Stimulated activated naive B cell treated with anti-CD40 and anti-IgM and Interleukin-4, amounts not matched to agents 10 μg/mL and 1 μg/mL and 100 μg/mL, for 72 hours (primary cell): ENCODE results near the gene SMIM38.
"Not testable (repeated sequence)": the region's sequence is repeated elsewhere in the genome, so short reads cannot be mapped to it uniquely, and the experiment has no call there.

Experiments used
- ATAC-seq, 2 donors: fragments of 150-1000 bp; cut with Tn5 transposase; replicated peaks; 2 replicates each; pipeline ENCODE4 v1.10.0; 2021; ENCODE audit warnings: moderate library complexity in 1 of 2
- DNase-seq: peaks from one replicate; pipeline ENCODE4 v3.0.0; 2021
- H3K27ac Mint-ChIP-seq: one replicate; pipeline ENCODE4 v1.8.0; 2022; ENCODE audit warnings: mild to moderate bottlenecking, mixed read lengths
- H3K27me3 Mint-ChIP-seq, 2 donors: one replicate each; pipeline ENCODE4 v1.8.0; 2022; ENCODE audit warnings: mixed read lengths in 2 of 2
- H3K36me3 Mint-ChIP-seq, 2 donors: one replicate each; pipeline ENCODE4 v1.8.0; 2022; ENCODE audit warnings: mixed read lengths in 2 of 2, mild to moderate bottlenecking in 1 of 2
- H3K4me1 Mint-ChIP-seq, 2 donors: one replicate each; pipeline ENCODE4 v1.8.0; 2022; ENCODE audit warnings: mixed read lengths in 2 of 2, mild to moderate bottlenecking in 1 of 2
- H3K4me3 Mint-ChIP-seq, 2 donors: one replicate each; pipeline ENCODE4 v1.8.0; 2022; ENCODE audit warnings: mild to moderate bottlenecking in 2 of 2, mixed read lengths in 2 of 2, moderate library complexity in 1 of 2
- H3K9me3 Mint-ChIP-seq, 2 donors: one replicate each; pipeline ENCODE4 v1.8.0; 2022; ENCODE audit warnings: mixed read lengths in 2 of 2, mild to moderate bottlenecking in 1 of 2

SMIM38 gene

DNA sequence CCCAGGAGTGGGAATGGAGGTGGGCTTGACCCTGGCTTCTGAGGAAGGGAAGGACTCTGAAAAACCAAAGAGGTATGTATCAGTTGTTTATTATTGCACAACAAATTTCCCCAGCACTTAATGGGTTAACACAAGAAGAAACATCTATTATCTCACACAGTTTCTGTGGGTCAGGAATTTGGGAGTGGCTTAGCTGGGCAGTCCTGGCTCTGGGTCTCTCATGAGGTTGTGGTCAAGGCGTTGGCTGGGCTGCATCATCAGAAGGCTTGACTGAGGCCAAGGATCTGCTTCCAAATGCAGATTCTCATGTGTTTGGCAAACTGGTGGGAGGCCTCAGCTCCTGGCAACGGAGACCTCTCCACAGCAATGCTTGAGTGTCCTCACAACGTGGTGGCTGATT is 17.5 kb upstream of the SMIM38 start:
- Mint-ChIP-seq H3K27ac (no peak overlapping the region), H3K9me3 (peaks cover 19 to 20% of the 10 kb centered on the region in 2 donors), H3K4me1 (peaks cover 18 to 36% of the 10 kb centered on the region in 2 donors), H3K27me3 (no peaks in the 10 kb centered on the region), H3K4me3 (no peak overlapping the region), H3K36me3 (peaks cover 29 to 34% of the 10 kb centered on the region in 2 donors)
- ATAC-seq, result no peak
- DNase-seq, result no peak

DNA sequence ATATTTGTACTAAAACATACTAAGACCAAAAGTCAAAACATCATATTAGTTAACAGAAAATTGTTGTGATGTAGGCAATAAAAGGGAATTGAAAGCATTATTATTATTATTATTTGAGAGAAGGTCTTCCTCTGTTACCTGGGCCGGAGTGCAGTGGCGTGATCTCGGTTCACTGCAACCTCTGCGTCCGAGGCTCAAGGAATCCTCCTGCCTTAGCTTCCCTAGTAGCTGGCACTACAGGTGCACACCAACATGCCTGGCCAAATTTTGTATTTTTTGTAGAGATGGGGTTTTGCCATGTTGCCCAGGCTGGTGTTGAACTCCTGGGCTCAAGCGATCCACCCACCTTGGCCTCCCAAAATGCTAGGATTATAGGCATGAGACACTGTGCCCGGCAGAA is 15.6 kb upstream of the SMIM38 start:
- not testable (repeated sequence) for DNase-seq, H3K27ac Mint-ChIP-seq, H3K4me3 Mint-ChIP-seq, H3K27me3 Mint-ChIP-seq, ATAC-seq
- H3K4me1 Mint-ChIP-seq, result peaks cover 18 to 29% of the 10 kb centered on the region in 2 donors
- peaks cover 20 to 29% of the 10 kb centered on the region in 2 donors for H3K36me3 Mint-ChIP-seq
- H3K9me3 Mint-ChIP-seq, result peaks cover 19 to 21% of the 10 kb centered on the region in 2 donors

- ATAC-seq (no peak), DNase-seq (no peak)
- Mint-ChIP-seq H3K4me3 (no peak overlapping the region), H3K27me3 (peaks cover 0 to 2% of the 10 kb centered on the region in 2 donors), H3K36me3 (peaks cover 18 to 27% of the 10 kb centered on the region in 2 donors), H3K4me1 (peaks cover 16 to 24% of the 10 kb centered on the region in 2 donors), H3K27ac (no peak overlapping the region), H3K9me3 (peaks cover 21 to 22% of the 10 kb centered on the region in 2 donors)
These were observed 15.1 kb upstream of the SMIM38 start for GRCh38 chr11:69140635-69141034.

DNA sequence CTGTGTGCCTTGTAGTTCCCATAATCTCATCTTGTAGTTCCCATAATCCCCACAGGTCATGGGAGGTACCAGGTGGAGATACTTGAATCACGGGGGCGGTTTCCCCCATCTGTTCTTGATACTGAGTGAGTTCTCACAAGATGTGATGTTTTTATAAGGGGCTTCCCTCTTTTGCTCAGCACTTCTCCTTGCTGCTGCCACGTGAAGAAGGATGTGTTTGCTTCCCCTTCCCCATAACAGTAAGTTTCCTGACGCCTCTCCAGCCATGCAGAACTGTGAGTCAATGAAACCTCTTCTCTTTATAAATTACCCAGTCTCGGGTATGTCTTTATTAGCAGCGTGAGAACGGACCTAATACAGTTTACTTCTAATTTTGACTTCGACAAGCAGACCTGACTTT is 14.0 kb upstream of the SMIM38 start:
- Mint-ChIP-seq H3K27ac (peak overlapping the region; percentile 33), H3K4me1 (peaks cover 10 to 16% of the 10 kb centered on the region in 2 donors), H3K36me3 (peaks cover 20 to 27% of the 10 kb centered on the region in 2 donors), H3K9me3 (peaks cover 21 to 27% of the 10 kb centered on the region in 2 donors), H3K27me3 (peaks cover 0 to 3% of the 10 kb centered on the region in 2 donors), H3K4me3 (no peak overlapping the region)
- peak; percentile 34 to 66 for ATAC-seq
- DNase-seq, result no peak

DNA sequence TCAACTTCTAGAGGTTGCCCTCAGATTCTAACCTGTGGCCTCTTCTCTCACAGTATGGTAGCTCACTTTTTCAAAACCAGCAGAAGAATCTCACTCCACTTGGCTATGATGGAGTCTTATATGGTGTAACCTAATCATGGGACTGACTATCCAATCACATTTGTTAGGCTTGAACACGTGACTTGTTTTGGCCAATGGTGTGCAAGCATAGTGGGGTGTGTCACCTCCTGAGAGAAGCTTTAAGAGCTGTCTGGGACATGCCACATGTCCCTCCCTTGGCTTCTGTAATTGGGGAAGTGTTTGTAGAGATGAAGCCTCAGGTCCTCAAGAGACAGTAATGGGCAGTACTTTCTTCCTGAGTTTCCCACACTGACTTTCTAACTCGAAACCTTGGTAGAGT is 12.8 kb upstream of the SMIM38 start:
- DNase-seq (no peak), ATAC-seq (no peak)
- peaks cover 20 to 28% of the 10 kb centered on the region in 2 donors for H3K9me3 Mint-ChIP-seq
- H3K27ac Mint-ChIP-seq, result no peak overlapping the region
- peaks cover 20 to 24% of the 10 kb centered on the region in 2 donors for H3K36me3 Mint-ChIP-seq
- peaks cover 0 to 3% of the 10 kb centered on the region in 2 donors for H3K27me3 Mint-ChIP-seq
- H3K4me3 Mint-ChIP-seq, result no peak overlapping the region
- peaks cover 10 to 16% of the 10 kb centered on the region in 2 donors for H3K4me1 Mint-ChIP-seq

DNA sequence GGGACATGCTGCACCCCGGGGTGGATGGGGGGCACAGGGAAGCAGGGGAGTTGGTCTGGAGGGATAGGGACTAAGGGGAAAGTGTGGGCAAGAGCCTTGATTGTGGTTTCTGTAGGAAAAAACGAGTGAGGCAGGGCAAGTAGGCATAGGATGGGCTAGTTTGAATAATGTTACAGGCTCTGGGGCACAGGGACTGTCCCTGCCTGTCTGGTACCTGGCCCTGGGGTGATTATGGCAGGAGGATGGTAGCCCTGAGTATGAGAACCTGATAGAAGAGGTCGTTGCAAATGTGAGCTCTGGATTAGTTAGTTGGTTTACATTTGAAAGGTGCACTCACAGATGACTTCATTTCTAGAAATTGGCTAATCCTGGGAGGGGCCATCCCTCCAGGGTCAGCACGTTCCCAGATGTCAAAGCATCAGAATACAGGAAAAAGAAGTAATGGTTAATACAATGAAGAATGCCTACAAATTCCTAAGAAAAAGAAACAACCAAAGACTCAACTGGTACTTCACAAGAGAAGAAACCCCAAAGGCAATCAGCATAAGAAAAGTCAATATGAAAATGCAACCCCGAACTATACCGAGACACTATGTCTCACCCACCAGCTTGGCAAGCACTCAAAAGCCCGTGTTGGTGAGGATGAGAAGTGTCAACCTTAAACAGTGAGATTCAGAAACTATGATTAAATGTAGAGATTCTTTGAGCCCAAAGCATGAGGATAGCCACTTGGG is 11.3 kb upstream of the SMIM38 start:
- H3K27ac Mint-ChIP-seq, result no peak overlapping the region
- H3K9me3 Mint-ChIP-seq, result peaks cover 24 to 29% of the 10 kb centered on the region in 2 donors
- ATAC-seq (peak; percentile 41 to 84), DNase-seq (no peak)
- no peak overlapping the region for H3K4me3 Mint-ChIP-seq
- peaks cover 12 to 16% of the 10 kb centered on the region in 2 donors for H3K4me1 Mint-ChIP-seq
- peaks cover 0 to 3% of the 10 kb centered on the region in 2 donors for H3K27me3 Mint-ChIP-seq
- peaks cover 22 to 31% of the 10 kb centered on the region in 2 donors for H3K36me3 Mint-ChIP-seq

- no peak overlapping the region for H3K4me3 Mint-ChIP-seq
- H3K27me3 Mint-ChIP-seq, result peaks cover 0 to 4% of the 10 kb centered on the region in 2 donors
- DNase-seq (no peak), ATAC-seq (no peak)
- peaks cover 24 to 29% of the 10 kb centered on the region in 2 donors for H3K9me3 Mint-ChIP-seq
- peaks cover 12 to 16% of the 10 kb centered on the region in 2 donors for H3K4me1 Mint-ChIP-seq
- peaks cover 22 to 32% of the 10 kb centered on the region in 2 donors for H3K36me3 Mint-ChIP-seq
- H3K27ac Mint-ChIP-seq, result no peak overlapping the region
These were observed 10.7 kb upstream of the SMIM38 start for GRCh38 chr11:69145050-69145380.

GRCh38 chr11:69148377-69148762 is 7.4 kb upstream of the SMIM38 start:
- peaks cover 17 to 31% of the 10 kb centered on the region in 2 donors for H3K36me3 Mint-ChIP-seq
- peaks cover 0 to 7% of the 10 kb centered on the region in 2 donors for H3K27me3 Mint-ChIP-seq
- no peak overlapping the region for H3K4me3 Mint-ChIP-seq
- peaks cover 11 to 14% of the 10 kb centered on the region in 2 donors for H3K4me1 Mint-ChIP-seq
- DNase-seq, result no peak
- H3K27ac Mint-ChIP-seq, result no peak overlapping the region
- ATAC-seq, result no peak
- peaks cover 18 to 24% of the 10 kb centered on the region in 2 donors for H3K9me3 Mint-ChIP-seq

DNA sequence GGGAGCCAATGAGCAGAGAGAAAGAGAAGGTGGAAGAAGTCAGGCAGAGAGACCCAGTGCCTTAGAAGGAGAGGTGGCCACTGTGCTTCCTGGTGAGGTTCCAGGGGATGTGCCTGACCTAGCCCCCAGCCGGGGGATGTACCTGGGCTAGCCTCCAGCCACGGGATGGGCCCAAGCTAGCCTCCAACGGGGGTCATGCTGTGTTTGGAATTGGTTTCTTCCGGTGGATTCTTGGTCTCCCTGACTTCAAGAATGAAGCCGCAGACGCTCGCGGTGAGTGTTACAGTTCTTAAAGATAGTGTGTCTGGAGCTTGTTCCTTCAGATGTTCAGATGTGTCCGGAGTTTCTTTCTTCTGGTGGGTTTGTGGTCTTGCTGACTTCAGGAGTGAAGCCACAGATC is 6.9 kb upstream of the SMIM38 start:
- DNase-seq (no peak), ATAC-seq (no peak)
- Mint-ChIP-seq H3K4me1 (peaks cover 14 to 18% of the 10 kb centered on the region in 2 donors), H3K9me3 (peaks cover 18 to 24% of the 10 kb centered on the region in 2 donors), H3K27me3 (peaks cover 0 to 7% of the 10 kb centered on the region in 2 donors), H3K4me3 (no peak overlapping the region), H3K27ac (no peak overlapping the region), H3K36me3 (peaks cover 17 to 31% of the 10 kb centered on the region in 2 donors)

- not testable (repeated sequence) for H3K4me3 Mint-ChIP-seq, H3K27ac Mint-ChIP-seq, H3K27me3 Mint-ChIP-seq, DNase-seq, ATAC-seq
- Mint-ChIP-seq H3K36me3 (peaks cover 17 to 26% of the 10 kb centered on the region in 2 donors), H3K9me3 (peaks cover 14 to 20% of the 10 kb centered on the region in 2 donors), H3K4me1 (peaks cover 10 to 20% of the 10 kb centered on the region in 2 donors)
These were observed 6.2 kb upstream of the SMIM38 start for GRCh38 chr11:69149338-69150045.

- Mint-ChIP-seq H3K36me3 (peaks cover 17 to 22% of the 10 kb centered on the region in 2 donors), H3K4me3 (no peak overlapping the region), H3K9me3 (peaks cover 14 to 20% of the 10 kb centered on the region in 2 donors), H3K27ac (no peak overlapping the region), H3K27me3 (peaks cover 0 to 7% of the 10 kb centered on the region in 2 donors), H3K4me1 (peaks cover 9 to 18% of the 10 kb centered on the region in 2 donors)
- ATAC-seq (no peak), DNase-seq (no peak)
These were observed 5.6 kb upstream of the SMIM38 start for GRCh38 chr11:69150175-69150574.

- Mint-ChIP-seq H3K27me3 (peaks cover 4 to 6% of the 10 kb centered on the region in 2 donors), H3K4me3 (no peak overlapping the region), H3K4me1 (peaks cover 16 to 31% of the 10 kb centered on the region in 2 donors), H3K36me3 (peaks cover 7 to 11% of the 10 kb centered on the region in 2 donors), H3K9me3 (peaks cover 5 to 7% of the 10 kb centered on the region in 2 donors), H3K27ac (no peak overlapping the region)
- ATAC-seq (no peak), DNase-seq (no peak)
These were observed 3.9 kb upstream of the SMIM38 start for GRCh38 chr11:69151836-69152235.

DNA sequence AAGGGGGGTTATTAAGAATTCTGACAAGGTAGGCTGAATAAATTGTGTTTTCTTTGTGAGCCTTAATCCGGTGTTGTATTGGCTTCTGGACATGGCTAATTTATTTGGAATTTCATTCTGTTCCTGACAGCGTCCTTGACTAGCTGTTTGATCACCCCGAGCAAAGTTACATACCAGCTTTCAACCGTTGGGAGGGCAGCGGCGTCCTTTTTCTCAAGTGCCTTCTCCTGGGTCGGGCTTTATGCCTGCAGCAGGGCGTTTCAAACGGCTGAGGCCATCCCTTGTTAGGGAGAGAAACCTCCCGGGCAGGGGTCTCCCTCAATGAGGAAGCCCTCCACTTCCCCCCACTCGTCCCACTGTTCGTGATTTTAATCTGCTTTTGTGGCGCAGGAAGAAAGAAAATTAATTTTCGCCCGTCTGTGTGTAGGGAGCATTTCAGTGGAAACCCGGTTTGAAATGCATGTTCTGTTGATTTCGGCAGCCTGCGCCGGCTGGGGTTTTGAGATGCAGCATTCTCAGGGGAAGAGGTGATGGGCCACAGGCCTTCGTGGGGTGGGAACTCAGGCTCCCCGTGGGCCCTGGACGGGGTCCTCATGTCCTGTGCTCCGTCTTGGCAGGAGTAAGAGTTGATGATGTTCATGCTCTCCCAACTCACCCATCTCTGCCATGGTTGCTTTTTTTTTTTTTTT is 2.9 kb upstream of the SMIM38 start:
- DNase-seq (no peak), ATAC-seq (no peak)
- peak overlapping the region; percentile 42 for H3K27ac Mint-ChIP-seq
- peaks cover 5 to 6% of the 10 kb centered on the region in 2 donors for H3K9me3 Mint-ChIP-seq
- peaks cover 7 to 11% of the 10 kb centered on the region in 2 donors for H3K36me3 Mint-ChIP-seq
- H3K4me1 Mint-ChIP-seq, result peaks cover 16 to 31% of the 10 kb centered on the region in 2 donors
- H3K27me3 Mint-ChIP-seq, result peaks cover 4 to 6% of the 10 kb centered on the region in 2 donors
- no peak overlapping the region for H3K4me3 Mint-ChIP-seq

DNA sequence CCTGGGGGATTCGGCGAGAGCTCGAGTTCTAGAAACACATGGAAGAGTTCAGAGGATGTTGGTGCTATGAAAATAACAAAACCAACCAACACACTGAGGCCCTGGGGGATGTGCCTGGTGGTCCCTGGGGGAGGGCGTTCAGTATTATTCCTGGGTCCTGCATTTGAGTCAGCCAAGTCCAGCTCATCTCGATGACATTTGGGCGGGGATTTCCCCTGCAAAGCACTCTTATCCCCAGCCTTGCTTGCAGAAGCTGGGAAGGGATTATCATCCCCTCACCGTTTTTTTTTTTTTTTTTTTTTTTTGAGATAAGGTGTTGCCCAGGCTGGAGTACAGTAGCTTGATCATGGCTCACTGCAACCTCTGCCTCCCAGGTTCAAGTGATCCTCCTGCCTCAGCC is 2.1 kb upstream of the SMIM38 start:
- Mint-ChIP-seq H3K27me3 (peaks cover 6 to 9% of the 10 kb centered on the region in 2 donors), H3K4me1 (peaks cover 16 to 31% of the 10 kb centered on the region in 2 donors), H3K36me3 (peaks cover 4 to 7% of the 10 kb centered on the region in 2 donors), H3K27ac (peak overlapping the region; percentile 11), H3K4me3 (no peak overlapping the region), H3K9me3 (peaks cover 3 to 6% of the 10 kb centered on the region in 2 donors)
- DNase-seq (peak; percentile 49), ATAC-seq (peak; percentile 52 to 75)
